Measurements from ENCODE around the gene ANXA2. TPM values are rescaled to one million over a fixed set of nuclear protein-coding genes. Genes with fewer than 3 reads are reported as not detected.
"Not testable (repeated sequence)": the region's sequence is repeated elsewhere in the genome, so short reads cannot be mapped to it uniquely, and the experiment has no call there.

The ANXA2 gene
- polyA plus RNA-seq, 2 donors: 1,972 to 2,098 TPM

DNA sequence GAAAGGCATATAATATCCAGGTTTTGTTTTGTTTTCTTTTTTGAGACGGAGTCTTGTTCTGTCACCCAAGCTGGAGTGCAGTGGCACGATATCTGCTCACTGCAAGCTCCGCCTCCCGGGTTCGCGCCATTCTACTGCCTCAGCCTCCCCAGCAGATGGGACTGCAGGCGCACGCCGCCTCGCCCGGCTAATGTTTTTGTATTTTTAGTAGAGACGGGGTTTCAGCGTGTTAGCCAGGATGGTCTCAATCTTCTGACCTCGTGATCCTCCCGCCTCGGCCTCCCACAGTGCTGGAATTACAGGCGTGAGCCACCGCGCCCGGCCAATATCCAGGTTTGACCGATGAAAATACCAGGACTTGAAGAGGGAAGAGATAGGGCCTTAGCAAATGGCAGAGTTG, 15.0 kb upstream of the ANXA2 start:
- not testable (repeated sequence) for H3K9me3 ChIP-seq (ENCODE audit: control insufficient read depth in 2 of 2, insufficient read depth in 1 of 2, low read depth in 1 of 2, low read length in 1 of 2); H3K36me3 ChIP-seq (ENCODE audit: control insufficient read depth in 2 of 2, insufficient read depth in 2 of 2, low read length in 1 of 2); H3K27me3 ChIP-seq (ENCODE audit: control insufficient read depth in 1 of 2, insufficient read depth in 2 of 2, low read length in 2 of 2); H3K4me1 ChIP-seq (ENCODE audit: control insufficient read depth in 2 of 2, insufficient read depth in 2 of 2, low read length in 1 of 2); H3K4me3 ChIP-seq (ENCODE audit: low read depth in 1 of 2, low read length in 2 of 2)
- peak overlapping the region; percentile 50 to 74 for H3K27ac ChIP-seq (ENCODE audit: low read depth in 2 of 2, low read length in 1 of 2)
- WGBS, 2 donors: 94 to 96% methylated on average over 21 of the region's 21 CpGs

DNA sequence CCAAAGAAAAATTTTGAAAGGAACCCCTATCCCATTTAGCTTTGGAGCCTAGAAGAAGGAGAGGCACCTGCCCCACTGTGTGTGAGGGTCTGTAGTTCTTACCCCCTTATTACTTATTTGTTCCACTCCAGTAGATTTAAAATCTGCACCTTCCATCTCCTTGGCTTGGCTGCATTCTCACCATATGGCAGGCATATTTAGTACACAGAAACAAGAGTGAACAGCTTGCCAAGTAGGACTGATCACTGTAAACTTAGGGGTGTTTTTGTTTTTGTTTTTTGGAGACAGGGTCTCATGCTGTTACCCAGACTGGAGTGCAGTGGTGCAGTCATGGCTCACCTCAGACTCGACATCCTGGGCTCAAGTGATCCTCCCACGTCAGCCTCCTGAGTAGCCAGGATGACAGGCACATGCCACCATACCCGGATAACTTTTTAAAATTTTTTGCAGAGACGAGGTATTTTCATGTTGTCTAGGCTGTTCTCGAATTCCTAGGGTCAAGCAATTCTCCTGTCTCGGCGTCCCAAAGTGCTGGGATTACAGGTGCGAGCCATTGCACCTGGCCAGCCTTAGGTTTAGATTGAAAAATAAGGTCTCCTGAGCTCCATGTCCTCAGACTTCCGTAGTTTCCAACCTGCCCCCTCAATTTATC, 14.1 kb upstream of the ANXA2 start:
- no peaks in the 10 kb centered on the region for H3K4me1 ChIP-seq (ENCODE audit: control insufficient read depth in 2 of 2, insufficient read depth in 2 of 2, low read length in 1 of 2)
- no peak overlapping the region for H3K4me3 ChIP-seq (ENCODE audit: low read depth in 1 of 2, low read length in 2 of 2)
- H3K27ac ChIP-seq (ENCODE audit: low read depth in 2 of 2, low read length in 1 of 2): no peak overlapping the region
- no peaks in the 10 kb centered on the region for H3K9me3 ChIP-seq (ENCODE audit: control insufficient read depth in 2 of 2, insufficient read depth in 1 of 2, low read depth in 1 of 2, low read length in 1 of 2)
- no peaks in the 10 kb centered on the region for H3K27me3 ChIP-seq (ENCODE audit: control insufficient read depth in 1 of 2, insufficient read depth in 2 of 2, low read length in 2 of 2)
- 90 to 93% methylated on average over 9 of the region's 9 CpGs for WGBS, 2 donors
- H3K36me3 ChIP-seq (ENCODE audit: control insufficient read depth in 2 of 2, insufficient read depth in 2 of 2, low read length in 1 of 2): no peaks in the 10 kb centered on the region

DNA sequence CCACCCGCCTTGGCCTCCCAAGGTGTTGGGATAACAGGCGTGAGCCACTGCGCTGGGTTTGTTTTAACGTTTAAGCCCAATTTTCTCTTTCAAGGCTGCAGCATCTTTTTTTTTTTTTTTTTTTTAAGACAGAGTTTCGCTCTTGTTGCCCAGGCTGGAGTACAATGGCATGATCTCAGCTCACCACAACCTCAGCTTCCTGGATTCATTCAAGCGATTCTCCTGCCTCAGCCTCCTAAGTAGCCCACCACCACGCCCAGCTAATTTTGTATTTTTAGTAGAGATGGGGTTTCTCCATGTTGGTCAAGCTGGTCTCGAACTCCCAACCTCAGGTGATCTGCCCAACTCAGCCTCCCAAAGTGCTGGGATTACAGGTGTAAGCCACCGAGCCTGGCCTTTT, 12.6 kb upstream of the ANXA2 start:
- not testable (repeated sequence) for H3K4me1 ChIP-seq (ENCODE audit: control insufficient read depth in 2 of 2, insufficient read depth in 2 of 2, low read length in 1 of 2); H3K9me3 ChIP-seq (ENCODE audit: control insufficient read depth in 2 of 2, insufficient read depth in 1 of 2, low read depth in 1 of 2, low read length in 1 of 2); H3K27me3 ChIP-seq (ENCODE audit: control insufficient read depth in 1 of 2, insufficient read depth in 2 of 2, low read length in 2 of 2); H3K36me3 ChIP-seq (ENCODE audit: control insufficient read depth in 2 of 2, insufficient read depth in 2 of 2, low read length in 1 of 2); H3K4me3 ChIP-seq (ENCODE audit: low read depth in 1 of 2, low read length in 2 of 2); H3K27ac ChIP-seq (ENCODE audit: low read depth in 2 of 2, low read length in 1 of 2)
- WGBS, 2 donors: 83 to 87% methylated on average over 9 of the region's 9 CpGs

DNA sequence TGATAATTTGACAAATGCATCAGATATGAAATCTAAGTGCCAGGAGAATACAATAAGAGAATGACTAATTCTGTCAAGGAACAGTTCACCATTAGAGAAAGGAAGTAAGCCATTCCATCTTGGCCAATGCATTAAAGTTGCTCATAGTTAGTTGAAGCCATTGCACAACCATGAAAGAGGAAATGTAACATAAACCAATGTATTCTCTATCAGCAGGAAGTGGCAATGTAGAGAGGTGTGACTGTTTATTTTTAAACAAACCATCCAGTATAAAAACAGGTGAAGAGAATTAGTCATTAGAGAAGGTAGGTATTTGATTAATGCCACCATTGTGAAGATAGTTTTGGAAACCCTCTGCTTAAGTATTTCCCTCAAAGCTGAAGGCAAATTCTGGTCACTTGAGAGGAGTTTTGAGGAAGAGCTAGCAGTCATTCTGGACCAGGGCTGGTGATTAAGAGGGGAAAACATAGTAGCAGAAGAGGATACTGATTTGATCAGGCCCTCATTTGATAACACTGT, 10.7 kb upstream of the ANXA2 start:
- Histone ChIP-seq H3K27me3 (ENCODE audit: control insufficient read depth in 1 of 2, insufficient read depth in 2 of 2, low read length in 2 of 2) (no peaks in the 10 kb centered on the region), H3K36me3 (ENCODE audit: control insufficient read depth in 2 of 2, insufficient read depth in 2 of 2, low read length in 1 of 2) (no peaks in the 10 kb centered on the region), H3K27ac (ENCODE audit: low read depth in 2 of 2, low read length in 1 of 2) (peak overlapping the region; percentile 86 to 94), H3K4me1 (ENCODE audit: control insufficient read depth in 2 of 2, insufficient read depth in 2 of 2, low read length in 1 of 2) (no peaks in the 10 kb centered on the region), H3K4me3 (ENCODE audit: low read depth in 1 of 2, low read length in 2 of 2) (no peak overlapping the region), H3K9me3 (ENCODE audit: control insufficient read depth in 2 of 2, insufficient read depth in 1 of 2, low read depth in 1 of 2, low read length in 1 of 2) (no peaks in the 10 kb centered on the region)

DNA sequence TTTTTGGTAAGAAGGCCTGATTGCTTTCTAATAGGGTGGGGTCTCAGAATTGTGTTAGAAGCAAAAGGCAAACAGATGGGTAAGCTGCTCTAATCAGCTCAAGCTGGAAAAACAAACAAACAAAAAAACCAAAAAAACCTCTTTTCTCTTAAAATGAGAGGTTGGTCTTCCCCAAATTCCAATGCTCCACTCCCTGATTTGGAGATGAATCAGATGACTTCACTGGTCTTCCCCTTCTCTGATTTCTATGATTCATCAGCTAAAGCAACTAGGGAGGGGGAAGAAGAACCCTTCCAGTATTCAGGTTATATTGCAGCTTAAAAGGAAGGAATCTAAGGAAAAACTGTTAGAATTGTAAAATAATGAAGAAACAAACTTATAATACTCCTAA, 9.6 kb upstream of the ANXA2 start:
- Histone ChIP-seq H3K36me3 (ENCODE audit: control insufficient read depth in 2 of 2, insufficient read depth in 2 of 2, low read length in 1 of 2) (no peaks in the 10 kb centered on the region), H3K27ac (ENCODE audit: low read depth in 2 of 2, low read length in 1 of 2) (no peak overlapping the region), H3K4me3 (ENCODE audit: low read depth in 1 of 2, low read length in 2 of 2) (no peak overlapping the region), H3K9me3 (ENCODE audit: control insufficient read depth in 2 of 2, insufficient read depth in 1 of 2, low read depth in 1 of 2, low read length in 1 of 2) (no peaks in the 10 kb centered on the region), H3K4me1 (ENCODE audit: control insufficient read depth in 2 of 2, insufficient read depth in 2 of 2, low read length in 1 of 2) (no peaks in the 10 kb centered on the region), H3K27me3 (ENCODE audit: control insufficient read depth in 1 of 2, insufficient read depth in 2 of 2, low read length in 2 of 2) (no peaks in the 10 kb centered on the region)

DNA sequence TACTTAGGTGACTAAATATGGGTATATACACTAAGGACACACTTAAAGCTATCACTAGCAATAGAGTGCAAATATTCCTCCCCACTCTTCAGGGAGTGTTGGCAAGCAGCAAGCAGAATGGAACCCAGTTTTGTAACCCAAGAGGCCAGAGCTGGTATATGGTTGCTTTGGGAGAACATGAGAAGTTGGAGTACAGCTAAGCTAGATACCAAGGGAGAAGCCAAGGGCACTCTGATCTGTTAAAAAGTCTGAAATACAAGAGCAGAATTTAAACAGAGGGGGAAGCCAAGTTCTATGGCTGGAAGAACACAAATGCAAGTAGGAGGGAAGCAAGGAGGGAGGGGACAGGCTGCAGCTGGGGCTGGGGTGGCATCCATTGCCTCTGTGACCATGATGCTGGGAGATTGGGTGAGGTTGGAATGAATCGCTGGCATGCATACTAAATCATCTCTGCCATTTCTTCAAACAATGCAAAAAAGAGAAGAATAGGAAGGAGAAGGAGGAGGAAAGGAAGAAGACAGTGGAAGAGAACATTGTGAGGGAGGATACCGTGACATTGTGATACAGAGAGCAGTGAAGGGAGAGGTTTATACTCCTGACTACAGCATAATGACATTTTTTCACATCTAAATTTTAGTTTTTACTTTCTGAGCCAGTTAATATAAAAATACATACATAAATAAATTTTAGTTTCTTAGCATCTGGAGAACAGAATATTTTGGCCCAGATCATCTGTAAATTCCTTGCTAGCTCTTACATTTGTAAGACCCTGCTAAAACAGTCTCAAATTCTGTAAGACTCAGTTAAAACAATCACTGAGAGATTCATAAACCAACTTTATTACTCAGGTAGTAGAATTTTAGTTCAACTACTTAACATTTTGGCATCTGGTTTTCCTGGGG, 9.0 kb upstream of the ANXA2 start:
- peak overlapping the region in 1 of 2 donors; percentile 40 for H3K27ac ChIP-seq (ENCODE audit: low read depth in 2 of 2, low read length in 1 of 2)
- WGBS, 2 donors: 75 to 76% methylated on average over 2 of the region's 2 CpGs

DNA sequence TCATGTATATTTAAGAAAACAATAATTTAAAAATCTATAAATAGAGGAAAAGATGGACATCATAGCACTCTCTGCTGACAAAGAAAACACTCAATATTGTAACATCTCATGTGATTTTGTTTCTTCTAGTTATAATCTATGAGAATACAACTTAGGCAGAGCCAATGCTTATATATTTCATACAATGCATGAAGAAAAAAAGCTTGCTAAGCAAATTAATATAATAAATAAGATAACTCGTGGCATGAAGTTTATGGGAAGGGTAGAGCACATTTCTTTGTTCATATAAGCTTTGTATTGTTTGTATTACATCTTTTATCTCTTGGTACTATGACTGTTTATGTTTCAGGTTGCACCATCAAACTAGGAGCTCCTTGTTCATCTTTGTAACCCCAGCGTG, 7.6 kb upstream of the ANXA2 start:
- no peaks in the 10 kb centered on the region for H3K36me3 ChIP-seq (ENCODE audit: control insufficient read depth in 2 of 2, insufficient read depth in 2 of 2, low read length in 1 of 2)
- H3K27ac ChIP-seq (ENCODE audit: low read depth in 2 of 2, low read length in 1 of 2): no peak overlapping the region
- H3K27me3 ChIP-seq (ENCODE audit: control insufficient read depth in 1 of 2, insufficient read depth in 2 of 2, low read length in 2 of 2): no peaks in the 10 kb centered on the region
- no peaks in the 10 kb centered on the region for H3K9me3 ChIP-seq (ENCODE audit: control insufficient read depth in 2 of 2, insufficient read depth in 1 of 2, low read depth in 1 of 2, low read length in 1 of 2)
- H3K4me1 ChIP-seq (ENCODE audit: control insufficient read depth in 2 of 2, insufficient read depth in 2 of 2, low read length in 1 of 2): no peaks in the 10 kb centered on the region
- H3K4me3 ChIP-seq (ENCODE audit: low read depth in 1 of 2, low read length in 2 of 2): no peak overlapping the region
- 49 to 53% methylated on average over 2 of the region's 2 CpGs for WGBS, 2 donors

More for the DNA sequence above, 9.0 kb upstream of the ANXA2 start:
- Histone ChIP-seq H3K27me3 (ENCODE audit: control insufficient read depth in 1 of 2, insufficient read depth in 2 of 2, low read length in 2 of 2) (no peaks in the 10 kb centered on the region), H3K36me3 (ENCODE audit: control insufficient read depth in 2 of 2, insufficient read depth in 2 of 2, low read length in 1 of 2) (no peaks in the 10 kb centered on the region), H3K9me3 (ENCODE audit: control insufficient read depth in 2 of 2, insufficient read depth in 1 of 2, low read depth in 1 of 2, low read length in 1 of 2) (no peaks in the 10 kb centered on the region), H3K4me1 (ENCODE audit: control insufficient read depth in 2 of 2, insufficient read depth in 2 of 2, low read length in 1 of 2) (no peaks in the 10 kb centered on the region), H3K4me3 (ENCODE audit: low read depth in 1 of 2, low read length in 2 of 2) (no peak overlapping the region)

DNA sequence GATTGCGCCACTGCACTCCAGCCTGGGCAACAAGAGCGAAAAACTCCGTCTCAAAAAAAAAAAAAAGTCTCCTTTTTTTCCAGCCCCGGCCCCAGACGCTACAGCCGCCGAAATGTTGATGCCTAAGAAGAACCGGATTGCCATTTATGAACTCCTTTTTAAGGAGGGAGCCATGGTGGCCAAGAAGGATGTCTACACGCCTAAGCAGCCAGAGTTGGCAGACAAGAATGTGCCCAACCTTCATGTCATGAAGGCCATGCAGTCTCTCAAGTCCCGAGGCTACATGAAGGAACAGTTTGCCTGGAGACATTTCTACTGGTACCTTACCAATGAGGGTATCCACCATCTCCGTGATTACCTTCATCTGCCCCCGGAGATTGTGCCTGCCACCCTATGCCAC, 6.6 kb upstream of the ANXA2 start:
- not testable (repeated sequence) for H3K27me3 ChIP-seq (ENCODE audit: control insufficient read depth in 1 of 2, insufficient read depth in 2 of 2, low read length in 2 of 2); H3K36me3 ChIP-seq (ENCODE audit: control insufficient read depth in 2 of 2, insufficient read depth in 2 of 2, low read length in 1 of 2); H3K4me3 ChIP-seq (ENCODE audit: low read depth in 1 of 2, low read length in 2 of 2); H3K27ac ChIP-seq (ENCODE audit: low read depth in 2 of 2, low read length in 1 of 2); H3K9me3 ChIP-seq (ENCODE audit: control insufficient read depth in 2 of 2, insufficient read depth in 1 of 2, low read depth in 1 of 2, low read length in 1 of 2); H3K4me1 ChIP-seq (ENCODE audit: control insufficient read depth in 2 of 2, insufficient read depth in 2 of 2, low read length in 1 of 2)
- WGBS, 2 donors: 95 to 96% methylated on average over 12 of the region's 12 CpGs

DNA sequence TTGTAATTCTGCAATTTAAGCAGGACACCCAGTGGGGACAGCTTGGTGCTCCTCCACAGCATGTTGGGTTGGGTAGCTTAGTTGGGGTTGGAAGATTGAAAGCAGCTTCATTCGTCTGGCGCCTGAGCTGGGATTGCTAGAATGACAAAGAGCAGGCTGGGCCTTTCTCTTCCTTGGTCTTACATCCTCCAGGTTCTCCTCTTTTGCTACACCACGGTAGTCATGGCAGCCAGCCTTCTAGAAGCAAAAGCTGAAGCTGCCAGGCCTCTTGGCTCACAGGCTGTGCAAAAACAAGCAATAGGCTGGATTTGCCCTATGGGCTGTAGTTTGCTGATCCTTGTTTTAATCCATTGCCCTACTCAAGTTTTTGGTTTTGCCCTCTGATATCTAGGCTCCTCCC, 3.2 kb upstream of the ANXA2 start:
- 32 to 40% methylated on average over 3 of the region's 3 CpGs for WGBS, 2 donors
- H3K4me3 ChIP-seq (ENCODE audit: low read depth in 1 of 2, low read length in 2 of 2): no peak overlapping the region
- H3K36me3 ChIP-seq (ENCODE audit: control insufficient read depth in 2 of 2, insufficient read depth in 2 of 2, low read length in 1 of 2): no peaks in the 10 kb centered on the region
- peaks cover 0 to 3% of the 10 kb centered on the region in 2 donors for H3K4me1 ChIP-seq (ENCODE audit: control insufficient read depth in 2 of 2, insufficient read depth in 2 of 2, low read length in 1 of 2)
- H3K27ac ChIP-seq (ENCODE audit: low read depth in 2 of 2, low read length in 1 of 2): peak overlapping the region in 1 of 2 donors; percentile 62
- H3K27me3 ChIP-seq (ENCODE audit: control insufficient read depth in 1 of 2, insufficient read depth in 2 of 2, low read length in 2 of 2): no peaks in the 10 kb centered on the region
- no peaks in the 10 kb centered on the region for H3K9me3 ChIP-seq (ENCODE audit: control insufficient read depth in 2 of 2, insufficient read depth in 1 of 2, low read depth in 1 of 2, low read length in 1 of 2)
